ENCODE results near the gene FREM1. TPM values are rescaled to one million over a fixed set of nuclear protein-coding genes. Genes with fewer than 3 reads are reported as not detected.

Gene FREM1
- polyA plus RNA-seq, 1 of the 3 experiments (the other 2 are of a cell fraction) = 0.26 TPM

DNA sequence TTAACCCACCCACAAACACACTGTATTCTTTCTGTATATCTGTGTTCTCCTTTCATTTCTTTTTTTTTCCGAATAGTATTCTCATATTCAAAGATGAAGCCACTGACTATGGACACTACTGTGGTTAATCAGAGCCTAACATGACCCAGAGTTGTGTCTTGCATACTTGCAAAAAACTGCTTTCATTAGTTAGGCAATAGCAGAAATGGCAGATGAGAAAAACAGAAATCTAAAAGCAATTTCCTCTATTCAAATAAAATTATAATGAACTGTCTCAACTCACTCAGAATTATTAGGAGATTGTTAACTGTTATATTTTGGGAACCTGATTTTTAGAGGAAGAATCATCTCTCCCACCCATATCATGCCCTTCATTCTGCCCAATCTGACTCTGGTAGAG is 45.9 kb downstream of the FREM1 start (continued):
- TF ChIP-seq ZBTB33 (IDR thresholded peaks at IDR 0.05; ENCODE audit: borderline replicate concordance, low read depth) (no peak), FOXJ3 (CRISPR knock-in tag; IDR thresholded peaks at IDR 0.05) (no peak), TAF1 (IDR thresholded peaks at IDR 0.05; ENCODE audit: borderline replicate concordance, low read depth, low read length) (no peak), TCF12 (IDR thresholded peaks at IDR 0.05) (no peak), POLR2AphosphoS5 (IDR thresholded peaks at IDR 0.05; ENCODE audit: low read depth, low read length) (no peak)

- ChIA-PET CTCF (no interaction called here), POLR2A (no interaction called here)
- 89% methylated on average over 3 of the region's 3 CpGs for WGBS (ENCODE audit: low lambda C conversion rate)
- Histone ChIP-seq H3K9ac (no peak overlapping the region), H3K9me2 (no peaks in the 10 kb centered on the region), H3K4me3 (ENCODE audit: low read depth in 2 of 2, low read length in 1 of 2) (no peak overlapping the region), H3F3A (replicated peaks; ENCODE audit: insufficient read depth) (no peaks in the 10 kb centered on the region), H2AFZ (ENCODE audit: low read depth) (no peak overlapping the region), H4K20me1 (ENCODE audit: insufficient read depth) (no peaks in the 10 kb centered on the region), H3K36me3 (replicated peaks in 1 of 2; ENCODE audit: control insufficient read depth in 1 of 2, insufficient read depth in 2 of 2, low read length in 1 of 2) (no peaks in the 10 kb centered on the region), H3K27me3 (ENCODE audit: insufficient read depth) (no peaks in the 10 kb centered on the region), H3K4me2 (no peak overlapping the region), H3K79me2 (ENCODE audit: insufficient read depth) (no peaks in the 10 kb centered on the region), H3K27ac (ENCODE audit: low read depth in 2 of 2, low read length in 1 of 2) (no peak overlapping the region), H3K4me1 (ENCODE audit: control insufficient read depth in 1 of 2, insufficient read depth in 2 of 2, low read depth in 1 of 2, low read length in 1 of 2) (peaks cover 0 to 11% of the 10 kb centered on the region in 2 experiments; a peak in 2 of 4 replicates), H3K9me3 (no peaks in the 10 kb centered on the region)
- no peak for DNase-seq
- TF ChIP-seq NFIC (IDR thresholded peaks at IDR 0.05; ENCODE audit: borderline replicate concordance) (no peak), EZH2phosphoT487 (IDR thresholded peaks at IDR 0.05; ENCODE audit: borderline replicate concordance, low read depth) (no peak), SIN3A (IDR thresholded peaks at IDR 0.05; ENCODE audit: borderline replicate concordance, low read depth, low read length) (no peak)
Observed at GRCh38 chr9:14863402-14863801, 46.8 kb downstream of the FREM1 start.

GRCh38 chr9:14857449-14858305 is 52.6 kb downstream of the FREM1 start:
- ChIA-PET POLR2A (no interaction called here), CTCF (interaction anchor here (1.5 to 2.7 kb wide), 2 partner anchors 11 kb away, joined by 3 to 9 read pairs; no protein-coding TSS in a partner anchor)
- Histone ChIP-seq H3K79me2 (ENCODE audit: insufficient read depth) (no peaks in the 10 kb centered on the region), H3K9ac (no peak overlapping the region), H3F3A (replicated peaks; ENCODE audit: insufficient read depth) (no peaks in the 10 kb centered on the region), H3K4me2 (no peak overlapping the region), H4K20me1 (ENCODE audit: insufficient read depth) (no peaks in the 10 kb centered on the region), H3K9me2 (no peaks in the 10 kb centered on the region), H3K9me3 (no peaks in the 10 kb centered on the region), H3K4me3 (ENCODE audit: low read depth in 2 of 2, low read length in 1 of 2) (no peak overlapping the region), H3K27ac (ENCODE audit: low read depth in 2 of 2, low read length in 1 of 2) (no peak overlapping the region), H2AFZ (ENCODE audit: low read depth) (no peak overlapping the region), H3K36me3 (replicated peaks in 1 of 2; ENCODE audit: control insufficient read depth in 1 of 2, insufficient read depth in 2 of 2, low read length in 1 of 2) (no peaks in the 10 kb centered on the region), H3K27me3 (ENCODE audit: insufficient read depth) (no peaks in the 10 kb centered on the region), H3K4me1 (ENCODE audit: control insufficient read depth in 1 of 2, insufficient read depth in 2 of 2, low read depth in 1 of 2, low read length in 1 of 2) (no peaks in the 10 kb centered on the region)
- no peak for TF ChIP-seq TAF1 (IDR thresholded peaks at IDR 0.05; ENCODE audit: borderline replicate concordance, low read depth, low read length)
- no peak for TF ChIP-seq EZH2phosphoT487 (IDR thresholded peaks at IDR 0.05; ENCODE audit: borderline replicate concordance, low read depth)
- TF ChIP-seq MXI1 (IDR thresholded peaks at IDR 0.05; ENCODE audit: low read depth, low read length) = no peak
- no peak for TF ChIP-seq RAD21 (IDR thresholded peaks at IDR 0.05; ENCODE audit: low read length)
- no peak for TF ChIP-seq RCOR1 (IDR thresholded peaks at IDR 0.05; ENCODE audit: low read length)
- 54% methylated on average over 7 of the region's 7 CpGs for WGBS (ENCODE audit: low lambda C conversion rate)
- DNase-seq = no peak
